Lung (tissue), 12 donors: ENCODE data around the gene MARCKS. TPM values are rescaled to one million over a fixed set of nuclear protein-coding genes. Genes with fewer than 3 reads are reported as not detected.

ENCODE experiments used
- ATAC-seq: fragments of 200-7000 bp; cut with Tn5 transposase; one replicate; pipeline ENCODE4 v1.9.1; 2020; ENCODE audit warnings: moderate number of reproducible peaks; ENCODE audit not compliant: insufficient read depth, low FRiP score
- DNase-seq, 3 donors: peaks; one replicate each; pipeline ENCODE4 v3.0.0-alpha.2; 2013 to 2017
- H3K27ac ChIP-seq, 2 donors: one replicate each; pipeline ENCODE4 v1.5.1; 2013; ENCODE audit warnings: mild to moderate bottlenecking in 2 of 2, moderate library complexity in 2 of 2, control low read depth in 1 of 2, inconsistent platforms in 1 of 2, low read depth in 1 of 2, low read length in 1 of 2
- H3K27me3 ChIP-seq, 3 donors: one replicate each; pipeline ENCODE4 v1.5.1; 2013; ENCODE audit warnings: low read length in 2 of 3; ENCODE audit not compliant: control insufficient read depth in 3 of 3, insufficient read depth in 3 of 3
- H3K36me3 ChIP-seq, 4 donors: one replicate each; pipeline ENCODE4 v1.5.1; 2013; ENCODE audit warnings: low read length in 4 of 4, mild to moderate bottlenecking in 1 of 4, moderate library complexity in 1 of 4; ENCODE audit not compliant: control insufficient read depth in 4 of 4, insufficient read depth in 4 of 4
- H3K4me1 ChIP-seq, 5 donors: one replicate each; pipeline ENCODE4 v1.5.1; 2013; ENCODE audit warnings: low read length in 5 of 5, mild to moderate bottlenecking in 2 of 5, moderate library complexity in 1 of 5; ENCODE audit not compliant: control insufficient read depth in 5 of 5, insufficient read depth in 5 of 5
- H3K4me3 ChIP-seq: one replicate; pipeline ENCODE4 v1.5.1; 2013; ENCODE audit warnings: mild to moderate bottlenecking, control low read depth, moderate library complexity
- H3K9ac ChIP-seq, 2 donors: one replicate each; pipeline ENCODE4 v1.5.1; 2013; ENCODE audit warnings: low read length in 2 of 2, control low read depth in 1 of 2; ENCODE audit not compliant: insufficient read depth in 1 of 2
- H3K9me3 ChIP-seq, 4 donors: one replicate each; pipeline ENCODE4 v1.5.1; 2013; ENCODE audit warnings: low read length in 3 of 4, mild to moderate bottlenecking in 1 of 4, moderate library complexity in 1 of 4; ENCODE audit not compliant: control insufficient read depth in 4 of 4, insufficient read depth in 3 of 4
- WGBS, 2 donors: extraction: QIAGEN DNeasy Blood & Tissue Kit; methylation state at CpG; one replicate each; pipeline ENCODE4 v1.1.7; 2013; 5-methylcytosine and 5-hydroxymethylcytosine counted together
- polyA plus RNA-seq, 2 donors: library from polyadenylated mRNA; stranded (reverse); fragments of 200-250 nt; gene quantifications; one replicate each; pipeline ENCODE4 v1.2.1, GENCODE V29; 2013
- total RNA-seq, 2 donors: library from RNA; depleted of rRNA in 1 of 2; stranded (reverse); fragments of >200 nt in 1 of 2; gene quantifications; one replicate each; pipeline ENCODE4 v1.2.1, GENCODE V29; 2014 to 2021
- TF ChIP-seq, protein P1 (sequence below): IDR thresholded peaks from 2 replicates; pipeline ENCODE4 v1.5.1; 2012; ENCODE audit warnings: mild to moderate bottlenecking; ENCODE audit errors: control extremely low read depth, extremely low read depth
- donor health status: control.
- donor health status: control.
- donor health status: Bipolar disorder and iron deficiency.
- donor health status: healthy.
- donor health status: DM: yes; HTN: yes; CAD: no.

The MARCKS gene
- total and polyA plus RNA-seq, 4 donors = 17.3 to 140 (median 72.2) TPM

DNA sequence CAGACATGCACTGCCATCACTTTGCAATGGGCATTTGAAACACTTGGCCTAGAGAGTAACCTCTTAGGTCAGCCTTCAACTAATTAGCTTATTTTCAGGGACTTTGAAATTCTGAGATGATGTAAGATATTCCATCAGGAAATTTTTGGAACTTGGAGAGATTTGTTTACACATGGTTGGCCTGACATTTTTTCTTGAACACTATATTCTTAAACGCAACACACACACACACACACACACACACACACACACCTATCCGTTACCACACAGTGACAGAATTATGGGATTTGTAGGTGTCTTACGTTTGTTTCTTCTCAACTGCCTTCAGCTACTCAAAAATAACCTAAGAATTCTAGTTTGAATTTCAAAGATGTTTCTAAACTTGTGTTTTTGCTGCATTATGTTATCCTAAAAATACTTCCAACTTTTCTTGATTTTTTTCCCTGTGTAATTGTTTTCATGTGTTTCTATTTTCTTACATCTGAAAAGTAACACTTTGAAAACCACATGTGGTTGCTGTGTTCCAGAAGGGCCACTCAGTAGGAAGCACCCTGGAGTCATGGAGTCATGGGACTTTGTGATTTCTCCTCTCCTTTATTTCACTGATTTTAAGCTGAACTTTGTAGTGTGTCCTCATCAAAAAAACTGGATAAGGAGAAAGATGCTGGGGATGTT lies 31.9 kb downstream of the MARCKS start:
- no peaks in the 10 kb centered on the region for H3K27me3 ChIP-seq
- peaks cover 0 to 4% (median 0%) of the 10 kb centered on the region in 5 donors for H3K4me1 ChIP-seq
- no peak for ATAC-seq
- H3K4me3 ChIP-seq = no peak overlapping the region
- no peak for DNase-seq
- H3K36me3 ChIP-seq = no peaks in the 10 kb centered on the region
- 89 to 93% methylated on average over 3 of the region's 3 CpGs for WGBS, 2 donors
- TF ChIP-seq, protein P1, sequence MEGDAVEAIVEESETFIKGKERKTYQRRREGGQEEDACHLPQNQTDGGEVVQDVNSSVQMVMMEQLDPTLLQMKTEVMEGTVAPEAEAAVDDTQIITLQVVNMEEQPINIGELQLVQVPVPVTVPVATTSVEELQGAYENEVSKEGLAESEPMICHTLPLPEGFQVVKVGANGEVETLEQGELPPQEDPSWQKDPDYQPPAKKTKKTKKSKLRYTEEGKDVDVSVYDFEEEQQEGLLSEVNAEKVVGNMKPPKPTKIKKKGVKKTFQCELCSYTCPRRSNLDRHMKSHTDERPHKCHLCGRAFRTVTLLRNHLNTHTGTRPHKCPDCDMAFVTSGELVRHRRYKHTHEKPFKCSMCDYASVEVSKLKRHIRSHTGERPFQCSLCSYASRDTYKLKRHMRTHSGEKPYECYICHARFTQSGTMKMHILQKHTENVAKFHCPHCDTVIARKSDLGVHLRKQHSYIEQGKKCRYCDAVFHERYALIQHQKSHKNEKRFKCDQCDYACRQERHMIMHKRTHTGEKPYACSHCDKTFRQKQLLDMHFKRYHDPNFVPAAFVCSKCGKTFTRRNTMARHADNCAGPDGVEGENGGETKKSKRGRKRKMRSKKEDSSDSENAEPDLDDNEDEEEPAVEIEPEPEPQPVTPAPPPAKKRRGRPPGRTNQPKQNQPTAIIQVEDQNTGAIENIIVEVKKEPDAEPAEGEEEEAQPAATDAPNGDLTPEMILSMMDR = no peak
- H3K9ac ChIP-seq = no peak overlapping the region
- H3K27ac ChIP-seq = no peak overlapping the region
- peaks cover 0 to 4% (median 1%) of the 10 kb centered on the region in 4 donors for H3K9me3 ChIP-seq

DNA sequence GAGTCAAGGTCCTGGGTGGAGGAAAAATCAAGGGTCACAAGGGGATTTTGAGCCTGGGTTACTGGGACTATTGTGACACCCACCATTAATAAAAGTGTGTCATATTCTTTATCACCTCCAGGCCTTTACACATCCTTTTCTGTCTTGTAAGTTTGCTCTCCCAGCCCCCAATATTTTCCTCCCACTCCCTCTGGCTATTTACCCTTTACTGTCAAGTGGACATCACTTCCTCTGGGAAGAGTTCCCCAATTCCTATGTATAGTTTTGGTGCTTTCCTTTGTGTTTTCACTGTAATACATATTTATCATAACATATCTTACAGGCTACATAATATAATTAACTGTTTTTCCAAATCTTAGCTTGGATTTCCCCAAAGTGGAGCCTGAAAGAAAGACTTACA lies 36.3 kb downstream of the MARCKS start:
- TF ChIP-seq, protein P1 = no peak
- Histone ChIP-seq H3K4me3 (no peak overlapping the region), H3K36me3 (no peaks in the 10 kb centered on the region), H3K9ac (no peak overlapping the region), H3K4me1 (no peaks in the 10 kb centered on the region), H3K9me3 (peaks cover 0 to 4% (median 1%) of the 10 kb centered on the region in 4 donors), H3K27ac (no peak overlapping the region), H3K27me3 (no peaks in the 10 kb centered on the region)
- ATAC-seq (no peak), DNase-seq (no peak)

DNA sequence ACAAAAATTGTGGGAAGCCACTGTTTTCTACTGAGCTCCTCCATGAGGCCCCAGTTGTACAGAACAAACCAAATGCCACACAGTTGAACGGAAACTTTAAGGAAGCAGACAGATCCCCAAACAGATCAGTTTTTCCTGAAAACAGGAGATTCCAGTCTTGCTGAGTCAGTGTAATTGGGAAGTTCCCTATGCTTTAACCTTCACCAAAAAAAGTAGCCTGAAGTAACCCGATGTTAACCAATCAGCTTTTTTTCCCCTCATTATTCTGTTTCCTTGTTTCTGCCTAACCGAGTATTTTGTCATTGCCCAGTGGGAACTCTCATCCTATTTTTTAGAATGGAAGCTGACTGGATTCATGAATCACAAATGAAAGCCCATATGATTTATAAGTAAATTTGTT lies 36.7 kb downstream of the MARCKS start:
- H3K4me3 ChIP-seq = no peak overlapping the region
- TF ChIP-seq, protein P1 = no peak

More for the DNA sequence above, 36.7 kb downstream of the MARCKS start:
- WGBS, 2 donors = 78 to 84% methylated on average over 3 of the region's 3 CpGs
- Histone ChIP-seq H3K27ac (no peak overlapping the region), H3K9ac (no peak overlapping the region), H3K9me3 (peaks cover 0 to 4% (median 1%) of the 10 kb centered on the region in 4 donors), H3K36me3 (no peaks in the 10 kb centered on the region), H3K27me3 (no peaks in the 10 kb centered on the region), H3K4me1 (no peaks in the 10 kb centered on the region)
- no peak for DNase-seq
- no peak for ATAC-seq
